Trophoblast cell (in vitro differentiated cells and primary cell): Measurements from ENCODE around the gene CDH22.

Experiments
- DNase-seq, 2 donors: peaks; one replicate each; pipeline ENCODE4 v3.0.0-alpha.2; 2016
- H2AFZ ChIP-seq: 2 replicates; pipeline ENCODE4 v1.6.1; 2013; ENCODE audit warnings: low read length, moderate library complexity, mild to moderate bottlenecking; ENCODE audit not compliant: insufficient read depth, poor library complexity
- H2AK5ac ChIP-seq: 2 replicates; pipeline ENCODE4 v1.6.1; 2013; ENCODE audit warnings: mild to moderate bottlenecking, low read length
- H2BK120ac ChIP-seq: 2 replicates; pipeline ENCODE4 v1.6.1; 2013; ENCODE audit warnings: low read length, mild to moderate bottlenecking, moderate library complexity; ENCODE audit not compliant: insufficient read depth, poor library complexity
- H2BK12ac ChIP-seq: 2 replicates; pipeline ENCODE4 v1.6.1; 2013; ENCODE audit warnings: mild to moderate bottlenecking, low read length, moderate library complexity
- H2BK5ac ChIP-seq: 2 replicates; pipeline ENCODE4 v1.6.1; 2013; ENCODE audit warnings: low read length, low read depth, moderate library complexity, mild to moderate bottlenecking; ENCODE audit not compliant: poor library complexity
- H3K14ac ChIP-seq: 2 replicates; pipeline ENCODE4 v1.6.1; 2013; ENCODE audit warnings: mild to moderate bottlenecking, low read length
- H3K18ac ChIP-seq: 2 replicates; pipeline ENCODE4 v1.6.1; 2013; ENCODE audit warnings: mild to moderate bottlenecking, low read length
- H3K23ac ChIP-seq: 2 replicates; pipeline ENCODE4 v1.6.1; 2013; ENCODE audit warnings: low read length
- H3K27ac ChIP-seq: 2 replicates; pipeline ENCODE4 v1.5.1; 2013; ENCODE audit warnings: low read depth, mild to moderate bottlenecking, inconsistent platforms, low read length, moderate library complexity
- H3K27me3 ChIP-seq: 2 replicates; pipeline ENCODE4 v1.6.1; 2013; ENCODE audit warnings: inconsistent platforms, mild to moderate bottlenecking, low read length, moderate library complexity; ENCODE audit not compliant: insufficient read depth
- H3K36me3 ChIP-seq, 2 experiments: 1 replicate in 1 of 2; 2 replicates in 1 of 2; pipeline ENCODE4 v1.6.1; 2013; ENCODE audit warnings: low read length in 2 of 2, mild to moderate bottlenecking in 2 of 2, moderate library complexity in 1 of 2; ENCODE audit not compliant: insufficient read depth in 2 of 2, control insufficient read depth in 1 of 2
- H3K4ac ChIP-seq: 2 replicates; pipeline ENCODE4 v1.6.1; 2013; ENCODE audit warnings: low read depth, mild to moderate bottlenecking, low read length, moderate library complexity
- H3K4me1 ChIP-seq, 2 experiments: 1 replicate in 1 of 2; 2 replicates in 1 of 2; pipeline ENCODE4 v1.6.1; 2013; ENCODE audit warnings: low read length in 2 of 2, mild to moderate bottlenecking in 2 of 2, moderate library complexity in 1 of 2; ENCODE audit not compliant: insufficient read depth in 2 of 2, control insufficient read depth in 1 of 2
- H3K4me2 ChIP-seq: 2 replicates; pipeline ENCODE4 v1.6.1; 2013; ENCODE audit warnings: inconsistent platforms, mild to moderate bottlenecking, low read length, moderate library complexity
- H3K4me3 ChIP-seq: 2 replicates; pipeline ENCODE4 v1.5.1; 2013; ENCODE audit warnings: mild to moderate bottlenecking, low read depth, low read length, inconsistent platforms
- H3K79me1 ChIP-seq: one replicate; pipeline ENCODE4 v1.6.1; 2013; ENCODE audit warnings: low read length
- H3K79me2 ChIP-seq: 2 replicates; pipeline ENCODE4 v1.6.1; 2013; ENCODE audit warnings: low read length, mild to moderate bottlenecking; ENCODE audit not compliant: control insufficient read depth, insufficient read depth, poor library complexity
- H3K9ac ChIP-seq: 2 replicates; pipeline ENCODE4 v1.6.1; 2013; ENCODE audit warnings: mild to moderate bottlenecking, low read length
- H3K9me3 ChIP-seq: 2 replicates; pipeline ENCODE4 v1.6.1; 2013; ENCODE audit warnings: low read depth, mild to moderate bottlenecking, control low read depth, inconsistent platforms, low read length; ENCODE audit not compliant: insufficient read depth
- H4K12ac ChIP-seq: 2 replicates; pipeline ENCODE4 v1.6.1; 2013; ENCODE audit warnings: low read depth, mild to moderate bottlenecking, low read length, moderate library complexity
- H4K8ac ChIP-seq: 2 replicates; pipeline ENCODE4 v1.6.1; 2013; ENCODE audit warnings: low read depth, mild to moderate bottlenecking, low read length, moderate library complexity
- H4K91ac ChIP-seq: one replicate; pipeline ENCODE4 v1.6.1; 2013; ENCODE audit warnings: low read depth, mild to moderate bottlenecking, low read length, moderate library complexity
- WGBS: extraction: QIAGEN DNeasy Blood & Tissue Kit; methylation state at CpG from one replicate; pipeline ENCODE4 v1.1.7; 2013; ENCODE audit warnings: missing lambda C conversion rate; ENCODE audit not compliant: insufficient read length, insufficient coverage; ENCODE audit errors: extremely low coverage; 5-methylcytosine and 5-hydroxymethylcytosine counted together

Gene CDH22

GRCh38 chr20:46257887-46258286 lies 50.4 kb downstream of the CDH22 start:
- Histone ChIP-seq H3K23ac (no peak overlapping the region), H2AK5ac (no peak overlapping the region), H2AFZ (no peak overlapping the region), H3K4me2 (no peak overlapping the region), H3K4me1 (no peaks in the 10 kb centered on the region), H3K14ac (no peak overlapping the region), H3K27ac (no peak overlapping the region), H3K4ac (no peak overlapping the region), H2BK120ac (no peak overlapping the region), H3K9ac (no peak overlapping the region), H3K9me3 (no peaks in the 10 kb centered on the region), H4K12ac (no peak overlapping the region), H3K79me1 (no peaks in the 10 kb centered on the region), H3K27me3 (no peaks in the 10 kb centered on the region), H2BK5ac (no peak overlapping the region), H3K79me2 (no peaks in the 10 kb centered on the region), H2BK12ac (no peak overlapping the region), H3K4me3 (no peak overlapping the region), H4K91ac (no peak overlapping the region), H3K36me3 (no peaks in the 10 kb centered on the region), H3K18ac (no peak overlapping the region), H4K8ac (no peak overlapping the region)
- WGBS, result no CpG with 5 or more reads among the region's 4 CpGs
- no peak for DNase-seq

DNA sequence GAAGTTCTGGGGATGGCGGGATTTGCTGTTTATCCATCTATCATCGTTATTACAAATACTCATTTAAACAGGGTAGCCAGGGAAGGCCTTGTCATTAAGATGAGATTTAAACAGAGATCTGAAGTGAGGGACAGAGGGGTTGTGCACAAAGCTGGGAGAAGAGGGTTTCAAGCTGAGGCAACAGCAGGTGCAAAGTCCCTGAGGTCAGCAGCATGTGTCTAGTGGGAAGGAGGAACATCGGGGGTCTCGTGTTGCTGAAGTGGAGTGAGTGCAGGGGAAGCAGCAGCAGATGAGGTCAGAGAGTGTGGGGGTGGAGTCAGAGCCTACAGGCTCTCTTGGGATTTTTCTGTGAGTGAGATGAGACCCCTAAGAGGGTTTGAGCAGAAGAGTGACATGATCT lies 52.0 kb downstream of the CDH22 start:
- Histone ChIP-seq H2BK120ac (no peak overlapping the region), H2AFZ (no peak overlapping the region), H3K79me2 (no peaks in the 10 kb centered on the region), H3K14ac (no peak overlapping the region), H3K4me2 (no peak overlapping the region), H3K27ac (no peak overlapping the region), H2BK12ac (no peak overlapping the region), H4K12ac (no peak overlapping the region), H3K27me3 (peaks cover 11% of the 10 kb centered on the region), H3K23ac (no peak overlapping the region), H3K4me3 (no peak overlapping the region), H2BK5ac (no peak overlapping the region), H3K36me3 (no peaks in the 10 kb centered on the region), H3K4me1 (no peaks in the 10 kb centered on the region), H2AK5ac (no peak overlapping the region), H3K18ac (no peak overlapping the region), H3K79me1 (no peaks in the 10 kb centered on the region), H4K91ac (no peak overlapping the region), H3K9me3 (peaks cover 2% of the 10 kb centered on the region), H4K8ac (no peak overlapping the region), H3K9ac (no peak overlapping the region), H3K4ac (no peak overlapping the region)
- no peak for DNase-seq
- WGBS, result no CpG with 5 or more reads among the region's 4 CpGs

GRCh38 chr20:46255440-46256104 lies 52.7 kb downstream of the CDH22 start:
- H3K4me1 ChIP-seq, result no peaks in the 10 kb centered on the region
- H2AFZ ChIP-seq, result no peak overlapping the region
- no peak overlapping the region for H3K23ac ChIP-seq
- no peak overlapping the region for H3K4me3 ChIP-seq
- no peaks in the 10 kb centered on the region for H3K79me1 ChIP-seq
- H4K12ac ChIP-seq, result no peak overlapping the region
- no peak overlapping the region for H3K27ac ChIP-seq
- no peak overlapping the region for H3K18ac ChIP-seq
- no peaks in the 10 kb centered on the region for H3K36me3 ChIP-seq
- peaks cover 2% of the 10 kb centered on the region for H3K9me3 ChIP-seq
- H2BK120ac ChIP-seq, result no peak overlapping the region
- H3K4ac ChIP-seq, result no peak overlapping the region
- H2BK12ac ChIP-seq, result no peak overlapping the region
- no peak overlapping the region for H3K9ac ChIP-seq
- WGBS, result no CpG with 5 or more reads among the region's 8 CpGs
- DNase-seq, result no peak
- no peak overlapping the region for H4K8ac ChIP-seq
- no peak overlapping the region for H3K4me2 ChIP-seq
- peaks cover 18% of the 10 kb centered on the region for H3K27me3 ChIP-seq
- no peak overlapping the region for H3K14ac ChIP-seq
- H3K79me2 ChIP-seq, result no peaks in the 10 kb centered on the region
- no peak overlapping the region for H2AK5ac ChIP-seq
- H2BK5ac ChIP-seq, result no peak overlapping the region
- H4K91ac ChIP-seq, result no peak overlapping the region

DNA sequence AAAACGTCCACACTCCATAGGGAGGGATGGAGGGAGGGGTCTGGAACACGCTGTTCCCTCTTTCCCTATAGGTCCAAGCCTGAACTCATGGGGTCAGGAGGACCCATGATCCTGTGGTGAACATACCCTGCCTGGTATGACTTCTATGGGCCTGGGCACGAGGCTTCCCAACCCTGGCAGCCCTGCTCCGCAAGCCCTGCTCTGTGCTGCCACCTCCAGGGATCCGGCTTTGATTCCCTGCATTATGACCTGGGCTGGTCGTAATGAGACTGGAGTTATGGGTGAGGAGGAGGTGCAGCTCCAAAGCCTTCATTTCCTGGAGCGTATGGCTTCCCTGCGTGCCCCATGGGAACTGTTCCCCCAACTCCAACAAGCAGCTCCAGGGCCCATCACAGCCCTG lies 54.9 kb downstream of the CDH22 start:
- H2BK120ac ChIP-seq, result no peak overlapping the region
- no peak for DNase-seq
- no peak overlapping the region for H3K14ac ChIP-seq
- H3K4me2 ChIP-seq, result no peak overlapping the region
- H3K27me3 ChIP-seq, result peaks cover 29% of the 10 kb centered on the region
- H3K4me1 ChIP-seq, result no peaks in the 10 kb centered on the region
- H4K8ac ChIP-seq, result no peak overlapping the region
- no peak overlapping the region for H3K27ac ChIP-seq
- no peak overlapping the region for H2AK5ac ChIP-seq
- no peaks in the 10 kb centered on the region for H3K79me2 ChIP-seq
- no peak overlapping the region for H4K12ac ChIP-seq
- H3K9me3 ChIP-seq, result peaks cover 2% of the 10 kb centered on the region
- H3K4ac ChIP-seq, result no peak overlapping the region
- no peaks in the 10 kb centered on the region for H3K79me1 ChIP-seq
- H3K18ac ChIP-seq, result no peak overlapping the region
- no peak overlapping the region for H3K9ac ChIP-seq
- no peak overlapping the region for H3K23ac ChIP-seq
- no peak overlapping the region for H2BK5ac ChIP-seq
- H3K36me3 ChIP-seq, result no peaks in the 10 kb centered on the region
- no peak overlapping the region for H2BK12ac ChIP-seq
- H2AFZ ChIP-seq, result no peak overlapping the region
- WGBS, result no CpG with 5 or more reads among the region's 8 CpGs
- H4K91ac ChIP-seq, result no peak overlapping the region
- H3K4me3 ChIP-seq, result no peak overlapping the region
